A673 (cell line): ENCODE data around the gene ALPK3. TPM values are rescaled to one million over a fixed set of nuclear protein-coding genes. Genes with fewer than 3 reads are reported as not detected.

Experiments used
- BruUV-seq: library from RNA; stranded (reverse); fragments of 400-500 nt; replicated peaks from 2 replicates; lab custom pipeline; 2021; lab: Mats Ljungman, UMichigan
- CTCF ChIA-PET: fragments of 300-600 bp; sonication (Branson Sonifier 250); formaldehyde crosslinking; loops from one replicate; lab custom pipeline; 2022; ENCODE audit warnings: antibody characterized with exemption; lab: Charles Lee
- POLR2A ChIA-PET: fragments of 300-600 bp; sonication (Branson Sonifier 250); formaldehyde crosslinking; loops from one replicate; lab custom pipeline; 2022; ENCODE audit warnings: antibody characterized with exemption; ENCODE audit not compliant: low non-redundant PET; lab: Charles Lee
- DNase-seq: peaks from one replicate; pipeline ENCODE4 v3.0.0-alpha.2; 2015; ENCODE audit warnings: low spot score
- H3K27ac ChIP-seq: fragments of 200-600 bp; sonication (generic); 2 replicates; pipeline ENCODE4 v1.5.1; 2016; ENCODE audit warnings: mixed run types, low read depth, mild to moderate bottlenecking, mixed read lengths, antibody characterized with exemption, low read length; ENCODE audit not compliant: poor library complexity, severe bottlenecking
- H3K27me3 ChIP-seq: fragments of 200-600 bp; sonication (generic); replicated peaks from 2 replicates; pipeline ENCODE4 v1.6.1; 2017; ENCODE audit warnings: mixed run types, low read depth, mild to moderate bottlenecking, mixed read lengths, antibody characterized with exemption, low read length; ENCODE audit not compliant: insufficient read depth, poor library complexity
- H3K36me3 ChIP-seq: fragments of 200-600 bp; sonication (generic); 2 replicates; pipeline ENCODE4 v1.6.1; 2016; ENCODE audit warnings: mixed run types, mild to moderate bottlenecking, mixed read lengths, antibody characterized with exemption, low read length; ENCODE audit not compliant: insufficient read depth, poor library complexity, severe bottlenecking
- H3K4me1 ChIP-seq: fragments of 200-600 bp; sonication (generic); 2 replicates; pipeline ENCODE4 v1.6.1; 2017; ENCODE audit warnings: mixed run types, mild to moderate bottlenecking, mixed read lengths, antibody characterized with exemption, low read length; ENCODE audit not compliant: insufficient read depth, poor library complexity, severe bottlenecking
- H3K4me3 ChIP-seq: fragments of 200-600 bp; sonication (generic); 2 replicates; pipeline ENCODE4 v1.5.1; 2016; ENCODE audit warnings: low read depth, mixed run types, mild to moderate bottlenecking, mixed read lengths, low read length; ENCODE audit not compliant: poor library complexity, severe bottlenecking
- H3K9me3 ChIP-seq: fragments of 200-600 bp; sonication (generic); 2 replicates; pipeline ENCODE4 v1.6.1; 2016; ENCODE audit warnings: mixed run types, low read depth, mild to moderate bottlenecking, mixed read lengths, antibody characterized with exemption, low read length; ENCODE audit not compliant: poor library complexity, severe bottlenecking
- EZH2 ChIP-seq: fragments of 200-600 bp; sonication (generic); IDR thresholded peaks from 2 replicates; pipeline ENCODE4 v1.6.1; 2017; ENCODE audit warnings: borderline replicate concordance, low read depth, mild to moderate bottlenecking, mixed read lengths, antibody characterized with exemption, low read length; ENCODE audit not compliant: poor library complexity, severe bottlenecking
- intact Hi-C: fragments of 100-400 bp; cut with micrococcal nuclease; formaldehyde crosslinking; loops from one replicate; pipeline ENCODE4 v1.10.0; 2022; ENCODE audit not compliant: unreplicated experiment
- total RNA-seq: library from RNA; stranded (reverse); gene quantifications from 2 replicates; pipeline ENCODE4 v1.2.3, GENCODE V29; 2021
- TF ChIP-seq, protein P1 (sequence below): fragments of 300-800, 200-600 bp; sonication (generic); conservative IDR thresholded peaks from 2 replicates; pipeline ENCODE4 v1.5.1; 2017; ENCODE audit warnings: low read depth, mild to moderate bottlenecking, antibody characterized with exemption, low read length, moderate library complexity, mixed read lengths

Gene ALPK3
- total RNA-seq, 1 experiment from 2014 or later: 0.67 TPM

DNA sequence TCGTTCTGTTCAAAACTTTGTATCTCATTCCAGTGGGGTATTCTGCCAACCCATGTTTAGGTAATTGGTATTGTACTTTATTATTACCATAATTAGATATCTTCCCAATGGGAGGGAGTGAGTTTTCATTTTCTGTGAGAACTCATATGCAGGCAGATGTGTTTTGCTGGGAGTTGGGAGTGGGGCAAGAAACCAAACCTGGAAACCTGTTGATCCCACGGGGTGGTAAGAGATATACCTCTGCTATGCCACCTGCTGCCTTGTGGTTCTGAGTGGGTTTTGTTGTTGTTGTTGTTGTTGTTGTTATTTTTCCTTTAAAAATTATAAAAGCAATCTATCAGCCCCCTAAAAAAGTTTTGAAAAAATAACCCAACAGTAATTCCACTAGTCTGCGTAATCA is 36.7 kb upstream of the ALPK3 start:
- peaks cover 28% of the 10 kb centered on the region for H3K36me3 ChIP-seq
- no TSS peak for BruUV-seq

DNA sequence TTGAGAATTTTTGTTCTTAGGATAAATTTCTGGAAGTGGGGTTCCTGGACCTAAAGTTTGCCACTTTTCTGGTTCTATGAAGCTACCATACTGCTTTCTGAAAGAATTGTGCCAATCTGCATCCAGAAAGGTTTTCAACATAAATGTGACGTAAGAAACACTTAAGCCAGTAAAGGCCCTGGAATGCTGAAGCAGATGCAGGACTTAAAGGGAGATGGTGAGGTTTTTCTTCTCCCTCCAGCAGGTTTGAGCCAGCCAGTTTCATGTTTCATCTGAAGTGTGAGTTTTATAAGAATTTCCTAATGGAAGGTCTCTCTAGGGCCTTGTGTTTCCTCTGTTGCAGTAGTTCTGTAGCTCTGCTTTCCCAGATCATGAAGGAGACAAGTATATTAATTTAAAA is 35.7 kb upstream of the ALPK3 start:
- H3K4me1 ChIP-seq: no peaks in the 10 kb centered on the region
- DNase-seq: no peak
- ChIA-PET CTCF (no interaction called here), POLR2A (no interaction called here)
- no peaks in the 10 kb centered on the region for H3K27me3 ChIP-seq
- no peak overlapping the region for H3K27ac ChIP-seq
- no TSS peak for BruUV-seq
- intact Hi-C loops: no loop called here
- no peaks in the 10 kb centered on the region for H3K9me3 ChIP-seq
- H3K4me3 ChIP-seq: no peak overlapping the region
- H3K36me3 ChIP-seq: peaks cover 28% of the 10 kb centered on the region
- TF ChIP-seq EZH2: no peak
- TF ChIP-seq, protein P1, sequence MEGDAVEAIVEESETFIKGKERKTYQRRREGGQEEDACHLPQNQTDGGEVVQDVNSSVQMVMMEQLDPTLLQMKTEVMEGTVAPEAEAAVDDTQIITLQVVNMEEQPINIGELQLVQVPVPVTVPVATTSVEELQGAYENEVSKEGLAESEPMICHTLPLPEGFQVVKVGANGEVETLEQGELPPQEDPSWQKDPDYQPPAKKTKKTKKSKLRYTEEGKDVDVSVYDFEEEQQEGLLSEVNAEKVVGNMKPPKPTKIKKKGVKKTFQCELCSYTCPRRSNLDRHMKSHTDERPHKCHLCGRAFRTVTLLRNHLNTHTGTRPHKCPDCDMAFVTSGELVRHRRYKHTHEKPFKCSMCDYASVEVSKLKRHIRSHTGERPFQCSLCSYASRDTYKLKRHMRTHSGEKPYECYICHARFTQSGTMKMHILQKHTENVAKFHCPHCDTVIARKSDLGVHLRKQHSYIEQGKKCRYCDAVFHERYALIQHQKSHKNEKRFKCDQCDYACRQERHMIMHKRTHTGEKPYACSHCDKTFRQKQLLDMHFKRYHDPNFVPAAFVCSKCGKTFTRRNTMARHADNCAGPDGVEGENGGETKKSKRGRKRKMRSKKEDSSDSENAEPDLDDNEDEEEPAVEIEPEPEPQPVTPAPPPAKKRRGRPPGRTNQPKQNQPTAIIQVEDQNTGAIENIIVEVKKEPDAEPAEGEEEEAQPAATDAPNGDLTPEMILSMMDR: no peak

More for the DNA sequence above, 36.7 kb upstream of the ALPK3 start:
- Histone ChIP-seq H3K27ac (no peak overlapping the region), H3K4me1 (no peaks in the 10 kb centered on the region), H3K27me3 (no peaks in the 10 kb centered on the region), H3K4me3 (no peak overlapping the region), H3K9me3 (no peaks in the 10 kb centered on the region)
- TF ChIP-seq, protein P1: no peak
- TF ChIP-seq EZH2: no peak
- CTCF ChIA-PET: no interaction called here
- intact Hi-C loops: no loop called here
- DNase-seq: no peak
- POLR2A ChIA-PET: no interaction called here

- TF ChIP-seq, protein P1: no peak
- TF ChIP-seq EZH2: no peak
- intact Hi-C loops: no loop called here
- Histone ChIP-seq H3K9me3 (no peaks in the 10 kb centered on the region), H3K27ac (no peak overlapping the region), H3K27me3 (no peaks in the 10 kb centered on the region), H3K4me3 (no peak overlapping the region), H3K36me3 (peaks cover 28% of the 10 kb centered on the region), H3K4me1 (no peaks in the 10 kb centered on the region)
- BruUV-seq: no TSS peak
- CTCF ChIA-PET: no interaction called here
- no peak for DNase-seq
- POLR2A ChIA-PET: no interaction called here
Measured at GRCh38 chr15:84782346-84782745, 34.8 kb upstream of the ALPK3 start.
